PFSK-1 (cell line): ENCODE results near the gene RNASE8.

Source experiments
- FOXP2 ChIP-seq: optimal IDR thresholded peaks from 2 replicates; pipeline ENCODE3; 2011; ENCODE audit warnings: borderline replicate concordance, control low read depth, inconsistent platforms; ENCODE audit not compliant: insufficient read depth; ENCODE audit errors: extremely low read length, extremely low read depth
- POLR2AphosphoS5 ChIP-seq: IDR thresholded peaks from 2 replicates; pipeline ENCODE4 v1.6.1; 2012; ENCODE audit warnings: low read depth, mild to moderate bottlenecking, control low read depth, low read length, moderate library complexity
- TAF1 ChIP-seq: IDR thresholded peaks from 2 replicates; pipeline ENCODE4 v1.6.1; 2012; ENCODE audit warnings: low read length, control low read depth, borderline replicate concordance; ENCODE audit not compliant: insufficient read depth

DNA sequence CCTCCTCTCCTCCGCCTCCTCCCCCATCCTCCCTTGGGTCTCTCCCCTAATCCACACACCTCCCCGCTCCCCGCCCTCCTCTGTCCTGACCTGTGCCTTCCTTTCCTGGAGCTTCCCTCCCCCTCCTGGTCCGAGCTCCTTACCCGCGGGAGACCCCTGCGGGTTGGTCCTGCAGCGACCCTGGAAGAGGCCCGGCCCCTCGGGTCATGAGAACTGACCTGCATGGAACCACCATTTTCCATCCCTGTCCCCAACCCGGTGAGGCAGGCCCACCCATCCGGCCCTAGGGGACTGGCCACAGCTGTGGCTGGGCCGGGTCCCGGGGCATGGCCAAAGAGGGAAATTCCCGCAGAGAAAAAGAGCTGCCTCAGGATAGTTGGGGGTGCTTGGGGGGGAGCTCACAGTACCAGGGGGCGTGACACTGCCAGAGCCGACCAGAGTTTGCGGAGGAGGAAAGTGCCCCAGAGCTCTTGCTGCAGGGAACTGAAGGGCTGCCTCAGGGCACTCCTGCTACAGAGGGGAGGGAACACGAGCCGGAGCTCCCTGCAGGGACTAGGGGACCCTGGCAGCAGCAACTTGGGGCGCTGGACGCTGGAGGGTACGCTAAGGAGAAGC is 13.1 kb downstream of the RNASE8 start:
- TF ChIP-seq POLR2AphosphoS5 (no peak), FOXP2 (no peak), TAF1 (no peak)
